HG03460 (cell line): ENCODE data around the gene TEX261.

ENCODE experiments used
- ATAC-seq: cut with Tn5 transposase; IDR thresholded peaks from one replicate; pipeline ENCODE4 v1.9.1; 2021; ENCODE audit not compliant: unreplicated experiment

Gene TEX261

DNA sequence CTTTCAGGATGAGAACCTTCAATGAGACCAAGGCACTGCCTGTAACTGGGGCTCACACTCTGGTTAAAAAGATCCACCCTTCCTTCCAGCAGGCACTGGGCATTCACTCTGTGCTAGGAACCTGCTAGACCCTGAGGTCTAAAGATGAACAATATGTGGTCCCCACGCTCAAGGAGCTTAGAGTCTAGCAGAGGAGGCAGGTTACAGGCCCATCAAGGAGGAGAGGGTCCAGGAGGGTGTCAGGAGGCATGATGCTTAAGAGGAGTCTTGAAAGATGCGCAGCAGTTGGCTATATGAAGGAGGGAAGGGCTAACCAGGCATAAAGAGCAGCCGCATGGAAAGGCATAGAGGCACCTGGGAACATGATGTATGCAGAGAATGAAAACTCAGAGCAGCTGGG, 11.7 kb downstream of the TEX261 start:
- ATAC-seq, result no peak

DNA sequence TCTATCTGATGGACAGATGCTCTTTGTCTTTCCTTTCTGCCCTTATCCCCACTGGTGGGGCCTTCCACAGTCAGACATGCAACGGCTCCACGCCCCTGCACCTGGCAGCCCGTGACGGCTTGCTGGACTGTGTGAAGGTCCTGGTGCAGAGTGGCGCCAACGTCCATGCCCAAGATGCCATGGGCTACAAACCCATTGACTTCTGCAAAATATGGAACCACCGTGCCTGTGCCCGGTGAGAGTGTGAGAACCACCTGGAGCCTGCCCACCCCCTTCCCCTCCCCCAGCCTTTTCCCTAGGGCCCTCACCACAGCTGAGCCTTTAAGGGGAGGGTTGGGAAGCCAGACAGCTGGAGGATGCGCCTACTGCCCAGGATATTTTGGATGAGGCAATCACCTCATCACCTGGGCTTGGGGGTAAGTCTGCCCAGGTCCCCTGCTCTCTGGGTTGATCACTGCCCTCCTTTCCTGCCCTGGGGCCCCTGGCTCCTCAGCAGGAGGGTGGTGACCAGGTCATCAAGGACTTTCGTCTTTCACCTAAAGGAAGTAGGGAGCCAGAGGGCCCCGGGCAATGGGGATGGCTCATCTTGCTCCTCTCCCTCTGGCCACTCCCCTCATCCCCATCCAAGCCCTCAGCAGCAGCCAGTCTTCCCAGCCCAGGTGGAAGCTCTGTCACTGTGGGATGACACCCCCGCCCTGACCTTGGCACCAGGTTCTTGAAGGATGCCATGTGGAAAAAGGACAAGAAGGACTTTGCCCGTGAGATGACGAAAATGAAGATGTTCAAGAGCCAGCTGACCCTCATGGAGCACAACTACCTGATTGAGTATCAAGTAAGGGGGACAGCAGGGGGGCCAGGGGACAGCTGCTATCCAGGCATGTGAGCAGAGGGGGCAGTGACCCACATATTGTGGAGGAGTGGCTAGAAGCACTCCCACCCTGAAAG, 12.5 kb downstream of the TEX261 start:
- ATAC-seq, result no peak

- no peak for ATAC-seq
Observed at GRCh38 chr2:70981421-70981820, 13.3 kb downstream of the TEX261 start.

DNA sequence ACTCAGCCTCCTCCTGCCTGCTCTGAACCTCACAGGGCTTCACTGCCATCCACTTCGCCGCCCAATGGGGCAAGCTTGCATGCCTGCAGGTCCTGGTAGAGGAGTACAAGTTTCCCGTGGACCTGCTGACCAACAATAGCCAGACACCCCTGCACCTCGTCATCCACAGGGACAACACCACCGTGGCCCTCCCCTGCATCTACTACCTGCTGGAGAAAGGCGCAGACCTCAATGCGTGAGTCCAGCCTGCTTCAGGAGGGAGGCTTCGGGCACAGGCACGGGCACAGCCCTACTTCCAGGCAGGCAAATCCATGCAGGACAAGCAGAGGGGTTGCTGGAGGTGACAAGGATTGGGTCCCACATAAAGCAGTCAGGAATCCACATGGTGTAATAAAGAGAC, 15.0 kb downstream of the TEX261 start:
- ATAC-seq, result no peak

DNA sequence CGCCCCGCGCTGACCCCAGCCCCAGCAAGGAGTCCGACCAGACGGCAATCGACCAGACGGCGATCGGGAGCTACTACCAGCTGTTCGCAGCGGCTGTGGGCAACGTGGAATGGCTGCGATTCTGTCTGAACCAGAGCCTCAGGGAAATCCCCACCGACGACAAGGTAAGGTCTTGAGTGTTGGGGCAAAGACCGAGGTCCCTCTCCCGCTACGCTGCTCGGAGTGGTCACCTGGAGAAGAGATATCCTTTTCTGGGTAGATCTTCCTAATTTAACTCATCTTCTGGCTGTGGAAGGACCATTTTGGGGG, 15.5 kb downstream of the TEX261 start:
- no peak for ATAC-seq

GRCh38 chr2:70978341-70979179, 16.1 kb downstream of the TEX261 start, which contains the start of gene ANKRD53:
Gene ANKRD53, plus strand, starts transcription at chr2:70978630. Its CDS starts 16 bp downstream, at chr2:70978646.
- no peak for ATAC-seq

- no peak for ATAC-seq
Observed at GRCh38 chr2:70977605-70978205, 17.0 kb downstream of the TEX261 start.

DNA sequence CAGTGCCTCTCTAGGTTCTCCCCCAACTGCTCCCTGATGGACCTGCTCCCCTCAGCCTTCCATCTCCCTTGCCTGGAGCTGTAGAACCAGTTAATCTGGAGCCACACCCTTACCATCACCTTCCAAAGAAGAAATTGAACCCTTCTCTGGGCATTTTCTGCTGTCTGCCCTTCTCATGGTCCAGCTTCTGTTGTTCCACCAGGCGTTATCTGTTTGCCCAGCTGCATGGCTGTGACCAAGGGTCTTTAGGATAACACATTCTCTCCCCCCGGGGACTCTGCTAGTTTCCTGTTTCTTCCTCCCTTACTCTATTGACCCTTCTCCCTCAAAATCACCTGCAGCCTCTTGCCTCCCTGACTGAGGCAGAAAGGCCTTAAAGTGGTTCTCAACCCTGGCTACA, 19.4 kb downstream of the TEX261 start:
- no peak for ATAC-seq

- no peak for ATAC-seq
Observed at GRCh38 chr2:70974592-70974991, 20.1 kb downstream of the TEX261 start.

DNA sequence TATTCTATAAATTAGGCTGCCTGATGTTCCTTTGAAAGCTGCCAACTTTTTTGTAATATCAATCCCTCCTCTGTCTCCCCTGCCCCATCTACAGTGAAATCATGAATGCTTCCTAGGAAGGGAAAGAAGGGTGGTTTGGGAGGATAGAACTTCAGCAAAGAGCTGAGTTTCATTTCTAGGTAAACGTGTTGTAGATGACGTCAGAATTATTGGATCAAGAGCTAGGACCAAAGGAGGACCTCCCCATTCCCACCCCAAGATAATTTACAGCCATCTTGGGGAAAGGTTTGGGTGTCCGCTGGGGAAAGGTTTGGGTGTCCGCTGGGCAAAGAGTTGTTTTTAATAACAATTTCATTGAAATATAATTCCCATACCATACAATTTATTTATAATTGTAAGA, 27.5 kb downstream of the TEX261 start:
- no peak for ATAC-seq

DNA sequence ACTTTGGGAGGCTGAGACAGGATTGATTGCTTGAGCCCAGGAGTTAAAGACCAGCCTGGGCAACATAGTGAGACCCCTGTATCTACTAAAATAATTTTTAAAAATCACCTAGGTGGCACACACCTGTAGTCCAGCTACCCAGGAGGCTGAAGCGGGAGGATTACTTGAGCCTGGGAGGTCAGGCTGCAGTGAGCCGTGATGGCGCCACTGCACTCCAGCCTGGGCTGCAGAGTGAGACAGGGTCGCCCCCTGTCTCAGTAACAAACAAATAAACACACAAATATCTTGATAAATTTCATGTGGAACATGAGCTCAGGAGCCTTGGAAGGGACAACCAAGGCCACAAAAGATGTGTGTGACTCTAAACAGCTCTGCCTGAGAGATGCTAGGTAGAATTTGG, 28.0 kb downstream of the TEX261 start:
- ATAC-seq, result no peak

DNA sequence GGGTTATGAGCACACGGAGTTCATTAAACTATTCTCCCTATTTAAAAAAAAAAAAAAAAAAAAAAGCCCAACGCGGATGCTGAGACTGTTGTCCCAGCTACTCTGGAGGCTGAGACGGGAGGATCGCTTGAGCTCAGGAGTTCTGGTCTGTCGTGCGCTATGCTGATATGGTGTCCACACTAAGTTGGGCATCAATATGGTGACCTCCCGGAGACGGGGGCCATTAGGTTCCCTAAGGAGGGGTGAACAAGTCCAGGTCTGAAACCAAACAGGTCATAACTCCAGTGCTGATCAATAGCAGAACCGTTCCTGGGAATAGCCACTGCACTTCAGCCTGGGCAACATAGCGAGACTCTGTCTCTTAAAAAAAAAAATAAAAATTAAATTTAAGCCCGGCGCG, 29.2 kb downstream of the TEX261 start:
- no peak for ATAC-seq

GRCh38 chr2:70964596-70965386, 29.9 kb downstream of the TEX261 start:
- peak; percentile 84 for ATAC-seq

GRCh38 chr2:70964133-70964532, 30.5 kb downstream of the TEX261 start:
- no peak for ATAC-seq

DNA sequence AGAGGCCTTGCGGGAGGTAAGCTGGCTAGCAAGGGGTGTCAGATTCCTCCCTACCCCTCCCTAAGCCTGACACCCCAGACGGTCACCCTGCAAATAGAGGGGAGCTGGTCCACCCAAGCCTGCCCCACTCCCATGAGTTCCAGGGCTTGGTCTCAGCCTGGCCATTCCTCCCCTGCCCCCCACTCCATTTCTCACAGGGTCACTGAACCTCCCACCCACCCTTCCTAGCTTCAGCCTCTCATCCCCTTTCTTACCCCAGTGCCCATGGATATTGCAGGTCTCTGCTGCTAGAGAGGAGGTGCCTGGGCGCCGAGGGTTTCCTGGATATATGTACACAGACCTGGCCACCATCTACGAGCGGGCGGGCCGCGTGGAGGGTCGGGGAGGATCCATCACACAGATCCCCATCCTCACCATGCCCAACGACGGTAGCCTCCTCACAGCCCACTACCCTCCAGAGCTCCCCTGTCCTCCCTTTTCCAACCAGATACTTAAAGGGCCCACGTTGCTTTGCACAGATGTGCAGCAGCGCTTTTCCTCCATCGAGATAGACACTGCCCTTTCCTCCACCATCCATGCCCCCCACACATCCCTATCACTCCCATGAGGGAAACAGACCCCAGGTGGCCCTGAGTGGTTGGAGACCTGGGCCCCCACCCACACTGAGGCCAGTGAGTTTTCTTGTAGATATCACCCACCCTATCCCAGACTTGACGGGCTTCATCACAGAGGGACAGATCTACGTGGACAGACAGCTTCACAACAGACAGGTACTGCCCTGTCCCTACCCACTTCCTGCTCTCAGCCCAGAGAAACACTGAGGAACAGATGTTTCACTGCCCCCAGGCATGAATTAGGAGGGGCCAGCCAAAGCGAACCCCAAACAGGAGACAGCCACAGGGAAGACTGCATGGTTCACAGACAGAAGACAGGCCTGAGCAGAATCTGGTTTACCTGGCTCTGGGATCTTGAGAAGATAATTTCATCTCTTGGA, 31.5 kb downstream of the TEX261 start:
- no peak for ATAC-seq

DNA sequence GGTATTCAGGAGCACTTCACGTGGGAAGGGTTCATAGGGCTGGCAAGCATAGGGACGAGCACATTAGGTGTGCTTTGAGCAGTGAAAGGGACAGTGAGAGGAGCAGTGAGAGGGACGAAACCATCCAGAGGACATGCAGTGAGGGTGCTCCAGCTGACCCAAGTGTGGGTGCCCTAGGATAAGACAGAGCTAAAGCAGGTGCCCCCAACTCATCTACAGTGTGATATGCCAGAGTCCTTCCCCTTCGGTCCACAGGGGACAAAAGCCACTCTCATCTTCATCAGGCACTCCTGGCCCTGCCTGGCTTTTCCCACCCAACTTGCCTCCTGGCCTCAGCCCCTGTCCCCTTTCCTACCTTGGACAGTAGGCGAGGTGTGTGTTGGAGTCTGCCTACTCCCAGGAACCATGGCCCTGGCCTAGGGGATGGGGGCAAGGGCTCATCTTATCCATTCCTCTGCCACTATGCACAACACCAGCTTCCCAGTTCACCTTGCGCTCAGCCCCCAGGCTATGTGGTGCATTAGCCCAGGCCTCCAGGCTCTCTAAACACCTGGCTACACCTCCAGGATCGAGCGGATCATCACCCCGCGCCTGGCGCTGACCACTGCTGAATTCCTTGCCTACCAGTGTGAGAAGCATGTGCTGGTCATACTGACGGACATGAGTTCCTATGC, 32.3 kb downstream of the TEX261 start:
- no peak for ATAC-seq

DNA sequence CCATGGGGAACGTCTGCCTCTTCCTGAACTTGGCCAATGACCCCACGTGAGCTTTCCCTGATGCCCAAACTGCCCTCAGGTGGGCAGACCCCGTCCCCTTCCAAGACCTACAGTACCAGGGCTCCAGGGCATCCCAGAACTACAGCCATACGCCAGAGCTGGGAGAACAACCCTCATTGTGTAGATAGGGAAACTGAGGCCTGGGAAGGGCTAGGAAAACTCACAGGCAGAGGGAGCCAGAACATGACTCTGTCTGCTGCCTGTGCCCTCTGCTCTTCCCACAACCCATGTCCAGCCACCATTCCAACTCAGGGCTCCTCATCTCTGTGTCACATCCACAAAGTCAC, 33.1 kb downstream of the TEX261 start:
- no peak for ATAC-seq

DNA sequence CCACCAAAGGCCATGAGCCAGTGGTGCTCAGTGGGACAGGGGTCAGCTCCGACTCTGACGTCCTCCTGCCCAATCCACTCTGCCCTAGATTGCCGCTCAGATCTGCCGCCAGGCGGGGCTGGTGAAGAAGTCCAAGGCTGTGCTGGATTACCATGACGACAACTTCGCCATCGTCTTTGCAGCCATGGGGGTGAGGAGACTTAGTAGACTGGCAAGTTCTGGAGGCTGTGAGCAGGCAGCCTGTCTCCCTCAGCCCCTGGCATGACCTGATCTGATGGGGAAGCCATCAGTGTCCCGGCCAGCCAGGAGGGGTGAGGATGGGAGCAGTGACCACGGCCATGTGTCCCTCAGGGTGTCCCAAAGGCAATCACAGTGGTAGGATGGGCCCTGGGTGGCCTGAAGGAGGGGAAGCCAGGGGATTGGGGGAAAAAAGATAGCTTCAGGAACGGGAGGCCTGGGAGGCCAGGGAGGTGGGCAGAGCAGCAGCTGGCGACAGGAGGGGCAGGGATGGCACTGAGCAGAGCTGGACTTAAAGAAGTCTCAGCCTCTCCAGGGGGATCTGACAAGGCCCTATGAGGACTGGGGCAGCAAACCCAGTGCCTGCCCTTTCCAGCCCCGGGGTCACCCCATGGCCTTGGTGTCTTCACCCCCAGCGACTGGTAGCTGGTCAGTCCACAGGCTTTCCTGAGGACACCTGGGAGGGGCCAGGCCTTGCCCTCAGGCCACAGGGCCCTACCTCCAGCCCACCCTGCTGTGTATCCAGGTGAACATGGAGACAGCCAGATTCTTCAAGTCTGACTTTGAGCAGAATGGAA, 33.6 kb downstream of the TEX261 start:
- no peak for ATAC-seq
